DOHH2 (cell line): ENCODE measurements around the gene P3H2.

Experiments
- CTCF ChIP-seq: fragments of 200-600 bp; sonication (generic); IDR thresholded peaks from one replicate; pipeline ENCODE4 v1.5.1; 2014; ENCODE audit warnings: antibody characterized with exemption, mild to moderate bottlenecking, low read depth, low read length; ENCODE audit not compliant: poor library complexity, severe bottlenecking
- EZH2phosphoT487 ChIP-seq: fragments of 200-600 bp; sonication (generic); IDR thresholded peaks from 2 replicates; pipeline ENCODE4 v1.6.1; 2017; ENCODE audit warnings: borderline replicate concordance, mild to moderate bottlenecking, antibody characterized with exemption, low read length, moderate library complexity, mixed read lengths

- TF ChIP-seq CTCF: no peak
- no peak for TF ChIP-seq EZH2phosphoT487
Observed at GRCh38 chr3:190076136-190076535, 44.6 kb downstream of the P3H2 start.
